Activated naive CD8-positive, alpha-beta T cell treated with anti-CD3 and anti-CD28 coated beads, Interleukin-2, amount 10 ng/mL, durations not matched to agents 7 days and 5 days (primary cell): ENCODE data around the gene MTFP1. TPM values are rescaled to one million over a fixed set of nuclear protein-coding genes. Genes with fewer than 3 reads are reported as not detected.
"Not testable (repeated sequence)": the region's sequence is repeated elsewhere in the genome, so short reads cannot be mapped to it uniquely, and the experiment has no call there.

Experiments used
- ATAC-seq: fragments of 150-1000 bp; cut with Tn5 transposase; one replicate; pipeline ENCODE4 v1.10.0; 2021; ENCODE audit warnings: low read depth, moderate library complexity
- POLR2A ChIA-PET: fragments of 350-600 bp; sonication (Branson Sonifier 250); formaldehyde crosslinking; loops from one replicate; lab custom pipeline; 2021; ENCODE audit warnings: antibody characterized with exemption; lab: Charles Lee
- DNase-seq: peaks from one replicate; pipeline ENCODE4 v3.0.0; 2021
- H3K27ac Mint-ChIP-seq: one replicate; pipeline ENCODE4 v1.8.0; 2022; ENCODE audit warnings: mild to moderate bottlenecking, mixed read lengths
- H3K27me3 Mint-ChIP-seq: one replicate; pipeline ENCODE4 v1.8.0; 2022; ENCODE audit warnings: mild to moderate bottlenecking, moderate library complexity, mixed read lengths
- H3K36me3 Mint-ChIP-seq: one replicate; pipeline ENCODE4 v1.8.0; 2021; ENCODE audit warnings: mild to moderate bottlenecking, mixed read lengths
- H3K4me1 Mint-ChIP-seq: one replicate; pipeline ENCODE4 v1.8.0; 2021; ENCODE audit warnings: mixed read lengths
- H3K4me3 Mint-ChIP-seq: one replicate; pipeline ENCODE4 v1.8.0; 2022; ENCODE audit warnings: mild to moderate bottlenecking, moderate library complexity, mixed read lengths
- H3K9me3 Mint-ChIP-seq: one replicate; pipeline ENCODE4 v1.8.0; 2021; ENCODE audit warnings: mixed read lengths
- total RNA-seq, 2 experiments: library from RNA; stranded (reverse); gene quantifications; one replicate each; pipeline ENCODE4 v1.2.3, GENCODE V29; 2021

Gene MTFP1
- total RNA-seq, 2 experiments from 2014 or later: 63.3 to 64.8 TPM

- no peak for ATAC-seq
- DNase-seq: no peak
- Mint-ChIP-seq H3K4me1 (peaks cover 48% of the 10 kb centered on the region), H3K27ac (peak overlapping the region; percentile 28), H3K27me3 (no peaks in the 10 kb centered on the region), H3K9me3 (no peaks in the 10 kb centered on the region), H3K4me3 (no peak overlapping the region), H3K36me3 (no peaks in the 10 kb centered on the region)
- POLR2A ChIA-PET: interaction anchor here (0.6 to 10.5 kb wide), 5 partner anchors 30 to 675 kb away, joined by 3 to 156 read pairs (median 5); partner anchors contain the start of genes CASTOR1, CCDC157, MTFP1 and SF3A1
Observed at GRCh38 chr22:30393885-30394284, 31.7 kb upstream of the MTFP1 start.

DNA sequence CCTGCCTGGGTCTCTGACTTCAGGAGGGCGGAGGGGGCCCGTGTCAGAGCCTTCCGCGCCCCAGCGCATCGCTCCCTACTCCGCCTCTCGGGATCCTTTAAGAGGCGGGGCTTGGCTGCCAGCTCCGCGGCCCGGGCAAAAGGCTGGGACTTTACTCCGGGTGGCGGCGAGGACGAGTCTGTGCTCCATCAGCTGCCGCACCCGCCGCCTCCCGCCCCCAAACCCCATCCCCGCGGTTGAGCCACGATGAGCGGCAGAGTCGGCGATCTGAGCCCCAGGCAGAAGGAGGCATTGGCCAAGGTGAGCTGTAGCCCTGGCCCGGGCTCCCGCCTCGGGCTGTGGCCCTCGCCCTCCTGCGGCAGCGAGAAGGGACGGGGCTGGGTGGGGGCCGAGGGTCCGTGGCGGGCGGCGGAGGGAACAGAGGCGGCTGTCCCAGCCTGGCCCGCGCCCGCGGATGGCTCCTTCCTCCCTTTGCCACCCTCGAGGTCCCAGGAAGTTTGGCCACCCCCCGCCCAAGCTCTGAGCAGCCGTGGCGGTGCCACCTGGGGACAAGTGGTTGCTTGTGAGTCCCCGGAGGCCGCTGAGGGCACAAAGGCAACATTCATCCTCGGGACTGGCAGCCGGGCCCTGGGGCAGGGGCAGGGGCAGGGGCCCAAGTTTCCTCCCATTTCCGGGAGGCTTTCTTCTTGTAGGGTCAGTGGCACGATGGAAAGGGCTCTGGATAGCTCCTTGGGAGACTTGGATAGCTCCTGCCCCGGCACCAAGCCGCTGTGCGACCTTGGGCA is 28.5 kb upstream of the MTFP1 start, which contains the start of gene SEC14L2:
TSS of gene SEC14L2 (plus strand) at position 148 of the 785 bp plus-strand sequence. CDS start at position 247, 99 bp downstream.
- DNase-seq: peak; percentile 67
- ATAC-seq: peak; percentile 75
- Mint-ChIP-seq H3K36me3 (no peaks in the 10 kb centered on the region), H3K27me3 (no peaks in the 10 kb centered on the region), H3K4me3 (peak within 1 kb of the TSS; percentile 89), H3K27ac (peak within 1 kb of the TSS; percentile 54), H3K4me1 (peaks cover 41% of the 10 kb centered on the region), H3K9me3 (no peaks in the 10 kb centered on the region)
- POLR2A ChIA-PET: interaction anchor here (0.8 to 10.1 kb wide), 9 partner anchors 9 to 114 kb away, joined by 3 to 156 read pairs (median 3); partner anchors contain the start of genes CCDC157, MTFP1 and SF3A1

GRCh38 chr22:30397656-30398635 is 27.6 kb upstream of the MTFP1 start:
- Mint-ChIP-seq H3K27me3 (no peaks in the 10 kb centered on the region), H3K4me1 (peaks cover 34% of the 10 kb centered on the region), H3K9me3 (no peaks in the 10 kb centered on the region), H3K4me3 (peak overlapping the region; percentile 78), H3K36me3 (no peaks in the 10 kb centered on the region), H3K27ac (peak overlapping the region; percentile 19)
- POLR2A ChIA-PET: interaction anchor here (1.0 to 10.1 kb wide), 6 partner anchors 13 to 41 kb away, joined by 3 to 156 read pairs (median 4); partner anchors contain the start of genes CCDC157, MTFP1 and SF3A1
- DNase-seq (no peak), ATAC-seq (no peak)

- peak overlapping the region; percentile 78 for H3K4me3 Mint-ChIP-seq
- ATAC-seq: no peak
Observed at GRCh38 chr22:30398685-30399680, 26.6 kb upstream of the MTFP1 start.

DNA sequence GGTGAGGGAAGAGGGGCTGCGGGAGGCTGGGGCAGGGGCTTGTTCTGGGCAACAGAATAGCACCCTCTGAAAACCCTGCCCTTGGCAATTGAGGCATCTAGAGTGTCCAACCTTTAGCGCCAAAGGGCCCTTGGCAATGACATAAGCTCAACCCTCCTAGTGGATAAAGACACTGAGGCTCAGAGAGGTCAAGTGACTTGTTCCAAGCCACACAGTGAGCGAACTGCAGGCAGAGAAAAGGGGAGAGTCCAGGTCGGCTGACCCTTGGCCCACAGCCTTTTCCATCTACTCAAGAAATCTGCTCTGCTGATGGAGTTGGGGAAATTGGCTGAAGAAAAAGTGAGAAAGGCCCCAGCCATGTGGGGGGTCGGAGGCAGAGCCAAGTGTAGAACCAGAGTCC is 25.9 kb upstream of the MTFP1 start:
- DNase-seq (no peak), ATAC-seq (no peak)
- POLR2A ChIA-PET: interaction anchor here (10.1 kb wide), 1 partner anchor 24 kb away, joined by 156 read pairs; the partner anchor contains the start of gene MTFP1

More at GRCh38 chr22:30398685-30399680, 26.6 kb upstream of the MTFP1 start:
- no peaks in the 10 kb centered on the region for H3K36me3 Mint-ChIP-seq
- H3K27me3 Mint-ChIP-seq: no peaks in the 10 kb centered on the region
- POLR2A ChIA-PET: interaction anchor here (1.0 to 10.1 kb wide), 2 partner anchors 16 to 25 kb away, joined by 3 to 156 read pairs; partner anchors contain the start of gene MTFP1
- H3K9me3 Mint-ChIP-seq: no peaks in the 10 kb centered on the region
- peak overlapping the region; percentile 8 for H3K27ac Mint-ChIP-seq
- peaks cover 28% of the 10 kb centered on the region for H3K4me1 Mint-ChIP-seq
- DNase-seq: no peak

DNA sequence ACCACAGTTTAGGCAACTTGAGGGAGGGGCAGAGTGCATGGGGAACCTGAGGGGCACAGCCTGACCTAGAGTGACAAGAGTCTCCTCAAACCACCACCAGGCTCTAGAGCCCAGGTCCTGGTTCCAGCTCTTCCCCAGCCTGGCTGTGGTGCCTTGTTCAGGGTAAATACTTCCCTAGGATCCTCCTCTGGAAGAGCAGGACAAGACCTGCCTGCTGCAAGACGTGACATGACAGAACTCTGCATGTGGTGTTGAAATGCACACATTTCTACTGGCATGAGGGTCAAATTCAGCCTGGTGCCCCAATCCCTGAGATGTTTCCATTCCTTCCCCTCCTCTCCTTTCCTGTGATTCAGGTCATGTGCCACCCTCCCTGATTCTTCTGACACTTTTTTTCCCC is 25.4 kb upstream of the MTFP1 start:
- Mint-ChIP-seq H3K4me3 (no peak overlapping the region), H3K27ac (no peak overlapping the region), H3K36me3 (no peaks in the 10 kb centered on the region), H3K27me3 (no peaks in the 10 kb centered on the region), H3K9me3 (no peaks in the 10 kb centered on the region), H3K4me1 (peaks cover 31% of the 10 kb centered on the region)
- DNase-seq (no peak), ATAC-seq (no peak)
- POLR2A ChIA-PET: no interaction called here

More for the DNA sequence above, 25.9 kb upstream of the MTFP1 start:
- Mint-ChIP-seq H3K27me3 (no peaks in the 10 kb centered on the region), H3K9me3 (no peaks in the 10 kb centered on the region), H3K4me1 (peaks cover 30% of the 10 kb centered on the region), H3K36me3 (no peaks in the 10 kb centered on the region), H3K4me3 (no peak overlapping the region), H3K27ac (no peak overlapping the region)

DNA sequence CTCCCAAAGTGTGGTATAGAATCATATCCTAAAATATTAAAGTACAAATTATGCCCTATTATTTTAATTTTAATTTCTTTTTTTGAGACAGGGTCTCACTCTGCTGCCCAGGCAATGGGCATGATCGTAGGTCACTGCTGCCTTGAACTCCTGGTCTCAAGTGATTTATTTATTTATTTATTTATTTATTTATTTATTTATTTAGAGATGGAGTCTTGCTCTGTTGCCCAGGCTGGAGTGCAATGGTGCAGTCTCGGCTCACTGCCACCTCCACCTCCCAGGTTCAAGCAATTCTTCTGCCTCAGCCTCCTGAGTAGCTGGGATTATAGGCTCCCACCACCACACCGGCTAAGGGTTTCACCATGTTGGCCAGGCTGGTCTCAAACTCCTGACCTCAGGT is 24.5 kb upstream of the MTFP1 start:
- H3K4me1 Mint-ChIP-seq: peaks cover 29% of the 10 kb centered on the region
- H3K9me3 Mint-ChIP-seq, H3K4me3 Mint-ChIP-seq, DNase-seq, H3K27ac Mint-ChIP-seq, POLR2A ChIA-PET, ATAC-seq, H3K27me3 Mint-ChIP-seq, H3K36me3 Mint-ChIP-seq: not testable (repeated sequence)

GRCh38 chr22:30402028-30402765 is 23.4 kb upstream of the MTFP1 start:
- Mint-ChIP-seq H3K27ac (no peak overlapping the region), H3K4me1 (peaks cover 23% of the 10 kb centered on the region), H3K27me3 (no peaks in the 10 kb centered on the region), H3K9me3 (no peaks in the 10 kb centered on the region), H3K36me3 (no peaks in the 10 kb centered on the region), H3K4me3 (no peak overlapping the region)
- POLR2A ChIA-PET: interaction anchor here (0.8 to 1.9 kb wide), 3 partner anchors 9 to 21 kb away, joined by 3 to 10 read pairs (median 3); no protein-coding TSS in a partner anchor
- DNase-seq (no peak), ATAC-seq (no peak)

- POLR2A ChIA-PET: interaction anchor here (1.9 kb wide), 1 partner anchor 20 kb away, joined by 10 read pairs; no protein-coding TSS in a partner anchor
- not testable (repeated sequence) for H3K27me3 Mint-ChIP-seq, H3K4me3 Mint-ChIP-seq, H3K9me3 Mint-ChIP-seq, H3K36me3 Mint-ChIP-seq, ATAC-seq, H3K27ac Mint-ChIP-seq, DNase-seq
- H3K4me1 Mint-ChIP-seq: peaks cover 20% of the 10 kb centered on the region
Observed at GRCh38 chr22:30402766-30403104, 22.8 kb upstream of the MTFP1 start.

DNA sequence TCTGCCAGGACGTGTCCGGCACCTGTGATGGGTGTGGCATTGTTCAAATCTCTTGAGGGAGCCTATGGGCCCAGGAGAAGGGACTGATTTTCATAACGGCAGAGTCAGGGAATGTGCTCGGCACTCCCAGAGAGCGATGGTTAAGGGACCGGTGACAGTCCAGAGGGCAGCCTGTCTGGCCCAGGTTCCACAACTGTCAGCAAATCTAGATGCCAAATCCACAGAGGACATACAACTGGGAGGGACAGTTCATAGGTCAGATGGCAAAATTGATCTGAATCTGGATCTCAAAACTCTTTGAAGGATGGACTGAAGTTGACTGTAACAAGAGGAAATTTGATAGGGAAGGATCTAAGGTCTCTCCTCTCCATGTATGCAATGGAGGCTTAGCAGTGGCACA is 21.3 kb upstream of the MTFP1 start:
- no peak overlapping the region for H3K27ac Mint-ChIP-seq
- H3K4me1 Mint-ChIP-seq: peaks cover 10% of the 10 kb centered on the region
- H3K27me3 Mint-ChIP-seq: no peaks in the 10 kb centered on the region
- H3K4me3 Mint-ChIP-seq: no peak overlapping the region
- peaks cover 2% of the 10 kb centered on the region for H3K36me3 Mint-ChIP-seq
- no peaks in the 10 kb centered on the region for H3K9me3 Mint-ChIP-seq
- POLR2A ChIA-PET: no interaction called here
- DNase-seq: no peak
- ATAC-seq: no peak

GRCh38 chr22:30405731-30406130 is 19.8 kb upstream of the MTFP1 start:
- POLR2A ChIA-PET: interaction anchor here (1.0 to 1.2 kb wide), 2 partner anchors 9 kb away, joined by 3 read pairs; partner anchors contain the start of gene SEC14L2
- no peak for ATAC-seq
- Mint-ChIP-seq H3K27me3 (no peaks in the 10 kb centered on the region), H3K4me1 (peaks cover 12% of the 10 kb centered on the region), H3K9me3 (no peaks in the 10 kb centered on the region), H3K4me3 (no peak overlapping the region), H3K27ac (no peak overlapping the region), H3K36me3 (peaks cover 2% of the 10 kb centered on the region)
- DNase-seq: no peak
